Keratinocyte (primary cell): Measurements from ENCODE around the gene ARAF. TPM values are rescaled to one million over a fixed set of nuclear protein-coding genes. Genes with fewer than 3 reads are reported as not detected.

Experiments
- DNase-seq: peaks from one replicate; pipeline ENCODE4 v3.0.0-alpha.2; 2011; ENCODE audit warnings: low read depth, missing footprints, low spot score
- FAIRE-seq: peaks from 2 replicates; lab custom pipeline; 2011; peaks lifted over from hg19 to GRCh38; lab: Jason Lieb, UNC
- H2AFZ ChIP-seq: 2 replicates; pipeline ENCODE4 v1.6.0; 2012; ENCODE audit warnings: low read length, control low read depth, inconsistent platforms; ENCODE audit not compliant: control insufficient read depth
- H3K27ac ChIP-seq: 2 replicates; pipeline ENCODE4 v1.5.1; 2011; ENCODE audit warnings: low read length; ENCODE audit not compliant: control insufficient read depth, insufficient read depth
- H3K27me3 ChIP-seq: 3 replicates; pipeline ENCODE4 v1.6.0; 2011; ENCODE audit warnings: low read length; ENCODE audit not compliant: control insufficient read depth, insufficient read depth; ENCODE audit errors: extremely low read depth
- H3K36me3 ChIP-seq, 2 experiments: 2 replicates in 1 of 2; 3 replicates in 1 of 2; pipeline ENCODE4 v1.5.1; 2011; ENCODE audit warnings: low read length in 2 of 2, mild to moderate bottlenecking in 1 of 2; ENCODE audit not compliant: control insufficient read depth in 2 of 2, insufficient read depth in 2 of 2; ENCODE audit errors: extremely low read depth in 1 of 2
- H3K4me1 ChIP-seq: 3 replicates; pipeline ENCODE4 v1.5.1; 2011; ENCODE audit warnings: low read length; ENCODE audit not compliant: control insufficient read depth, insufficient read depth; ENCODE audit errors: extremely low read depth
- H3K4me2 ChIP-seq: 3 replicates; pipeline ENCODE4 v1.6.0; 2011; ENCODE audit warnings: low read depth, low read length; ENCODE audit not compliant: control insufficient read depth, insufficient read depth; ENCODE audit errors: extremely low read depth
- H3K4me3 ChIP-seq, 3 experiments: fragments of 200-600 bp in 1 of 3; sonication (generic) in 1 of 3; 2 replicates in 2 of 3; 3 replicates in 1 of 3; pipeline ENCODE4 v1.5.1; 2011 to 2016; ENCODE audit warnings: low read length in 3 of 3, mild to moderate bottlenecking in 3 of 3, control low read depth in 2 of 3, inconsistent platforms in 1 of 3, low read depth in 1 of 3, mixed read lengths in 1 of 3, mixed run types in 1 of 3, moderate library complexity in 1 of 3; ENCODE audit not compliant: control insufficient read depth in 2 of 3, insufficient read depth in 2 of 3; ENCODE audit errors: extremely low read depth in 1 of 3
- H3K79me2 ChIP-seq: 2 replicates; pipeline ENCODE4 v1.6.0; 2012; ENCODE audit warnings: low read length; ENCODE audit not compliant: control insufficient read depth, insufficient read depth
- H3K9ac ChIP-seq: 3 replicates; pipeline ENCODE4 v1.6.0; 2011; ENCODE audit warnings: low read length; ENCODE audit not compliant: control insufficient read depth, insufficient read depth; ENCODE audit errors: extremely low read depth
- H3K9me1 ChIP-seq: 3 replicates; pipeline ENCODE4 v1.6.0; 2011; ENCODE audit warnings: low read length; ENCODE audit not compliant: control insufficient read depth, insufficient read depth; ENCODE audit errors: extremely low read depth
- H3K9me3 ChIP-seq: 2 replicates; pipeline ENCODE4 v1.5.1; 2012; ENCODE audit warnings: low read depth, low read length; ENCODE audit not compliant: control insufficient read depth
- H4K20me1 ChIP-seq: 3 replicates; pipeline ENCODE4 v1.6.0; 2011; ENCODE audit warnings: low read length; ENCODE audit not compliant: control insufficient read depth, insufficient read depth; ENCODE audit errors: extremely low read depth
- CTCF ChIP-seq, 3 experiments: IDR thresholded peaks in 1 of 3; conservative IDR thresholded peaks in 1 of 3; optimal IDR thresholded peaks in 1 of 3; 2 replicates in 2 of 3; 3 replicates in 1 of 3; pipeline versions ENCODE3 to v1.5.1; 2011; ENCODE audit warnings: low read length in 3 of 3, mild to moderate bottlenecking in 3 of 3, moderate library complexity in 2 of 3, control low read depth in 1 of 3, inconsistent platforms in 1 of 3; ENCODE audit not compliant: insufficient read depth in 2 of 3; ENCODE audit errors: extremely low read depth in 1 of 3
- EZH2 ChIP-seq: IDR thresholded peaks from one replicate; pipeline ENCODE4 v1.6.1; 2012; ENCODE audit warnings: inconsistent platforms, mild to moderate bottlenecking, low read length, moderate library complexity
- dilution Hi-C: fragments of 300-500 bp; cut with MboI; formaldehyde crosslinking; loops from one replicate; pipeline ENCODE4 v1.7.0; 2020; ENCODE audit warnings: low sequenced_read_pairs; ENCODE audit not compliant: extremely low pct_ligation_motif_present
- polyA plus RNA-seq, 5 experiments: library from polyadenylated mRNA; depleted of rRNA in 3 of 5; stranded (reverse) in 3 of 5; stranded (forward) in 1 of 5; unstranded in 1 of 5; fragments of >200 nt; gene quantifications; 1 replicate in 1 of 5; 2 replicates in 3 of 5; 3 replicates in 1 of 5; pipeline versions ENCODE4 v1.2.1 to v1.2.3, GENCODE V29; 2011 to 2012; ENCODE audit warnings: missing spikeins in 2 of 5, low read depth in 1 of 5, low replicate concordance in 1 of 5
- small RNA-seq, 3 experiments: library from RNA; depleted of rRNA; stranded (forward); fragments of <200 nt; gene quantifications; one replicate each; pipeline ENCODE3, GENCODE V24; 2012; ENCODE audit warnings: low read depth in 3 of 3, low replicate concordance in 1 of 3; ENCODE audit not compliant: insufficient read length in 3 of 3

The ARAF gene
- polyA plus RNA-seq, 1 donor (not counting 4 experiments of a cell fraction or from before 2014, with no cell fraction given) = 21.3 TPM

DNA sequence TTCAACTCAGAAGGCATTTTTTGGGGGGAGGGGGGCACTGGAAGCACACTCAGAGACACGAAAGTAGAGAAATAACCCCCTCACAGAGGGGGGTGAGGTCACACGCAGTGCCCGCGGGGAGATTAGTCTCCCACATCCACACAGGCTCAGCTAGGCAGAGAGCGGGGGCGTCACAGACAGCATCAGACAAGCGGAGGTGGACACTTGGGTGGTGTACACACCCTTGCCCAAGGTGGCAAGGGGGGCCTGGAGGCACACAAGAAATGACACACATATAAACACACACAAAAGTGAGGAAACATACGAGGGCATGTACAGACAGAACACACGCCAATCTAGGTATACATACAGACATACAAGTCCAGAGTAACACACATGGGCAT is 59.3 kb downstream of the ARAF start:
- H3K4me1 ChIP-seq = no peaks in the 10 kb centered on the region
- DNase-seq (no peak), FAIRE-seq (no peak)
- dilution Hi-C loops = no loop called here
- no peaks in the 10 kb centered on the region for H3K36me3 ChIP-seq
- H3K4me3 ChIP-seq = no peak overlapping the region
- no peak overlapping the region for H3K27ac ChIP-seq
- no peak overlapping the region for H3K4me2 ChIP-seq
- no peaks in the 10 kb centered on the region for H3K79me2 ChIP-seq
- no peaks in the 10 kb centered on the region for H3K9me1 ChIP-seq
- H3K27me3 ChIP-seq = peaks cover 10% of the 10 kb centered on the region
- TF ChIP-seq CTCF (optimal IDR thresholded peaks at IDR 0.05 in 1 of 3, IDR thresholded peaks at IDR 0.05 in 1 of 3, conservative IDR thresholded peaks at IDR 0.05 in 1 of 3; ENCODE audit: extremely low read depth in 1 of 3, insufficient read depth in 2 of 3, low read length in 3 of 3) = no peak
- TF ChIP-seq EZH2 = no peak
- no peak overlapping the region for H3K9ac ChIP-seq
- H2AFZ ChIP-seq = no peak overlapping the region
- H3K9me3 ChIP-seq = no peaks in the 10 kb centered on the region
- H4K20me1 ChIP-seq = no peaks in the 10 kb centered on the region

Small RNAs within 50 kb of the gene (small RNA-seq; reads per million reads assigned to genes)
- gene MIR4769 = 0 reads per million in 3 experiments

Other genes with a start within 250 kb of the ARAF start
- gene ZNF157, start 190.6 kb upstream of the ARAF start, polyA plus RNA-seq = 0.06 to 0.12 TPM (median 0.06 TPM) in 3 replicates
- gene ZNF41, start 78.0 kb upstream of the ARAF start, polyA plus RNA-seq = 4.2 to 5.0 TPM (median 4.2 TPM) in 3 replicates
- 151 to 328 TPM (median 162 TPM) in 3 replicates for gene TIMP1, start 21.2 kb downstream of the ARAF start, polyA plus RNA-seq
- 0.07 to 0.36 TPM in 2 of 3 replicates, not detected in the other for gene SYN1, start 58.7 kb downstream of the ARAF start, polyA plus RNA-seq
- 0.03 to 0.04 TPM in 2 of 3 replicates, not detected in the other for gene CFP, start 68.7 kb downstream of the ARAF start, polyA plus RNA-seq
- 8.2 to 13.5 TPM (median 12.9 TPM) in 3 replicates for gene ELK1, start 89.4 kb downstream of the ARAF start, polyA plus RNA-seq
- gene UXT, start 98.0 kb downstream of the ARAF start, polyA plus RNA-seq = 87.4 to 102 TPM (median 93.1 TPM) in 3 replicates